H9 (cell line): Measurements from ENCODE around the gene ALCAM. TPM values are rescaled to one million over a fixed set of nuclear protein-coding genes. Genes with fewer than 3 reads are reported as not detected.

Experiments
- DNase-seq: peaks from one replicate; pipeline ENCODE4 v3.0.0-alpha.2; 2017
- H2AFZ ChIP-seq: one replicate; pipeline ENCODE4 v1.6.1; 2013; ENCODE audit warnings: mild to moderate bottlenecking, low read length, control low read depth, moderate library complexity
- H2AK5ac ChIP-seq: 2 replicates; pipeline ENCODE4 v1.6.1; 2013; ENCODE audit warnings: low read length, control low read depth, mixed read lengths; ENCODE audit not compliant: insufficient read length
- H2BK120ac ChIP-seq: one replicate; pipeline ENCODE4 v1.6.1; 2013; ENCODE audit warnings: low read depth, mild to moderate bottlenecking, low read length, control low read depth, inconsistent platforms; ENCODE audit not compliant: poor library complexity, severe bottlenecking
- H2BK12ac ChIP-seq: 2 replicates; pipeline ENCODE4 v1.6.1; 2013; ENCODE audit warnings: low read length, control low read depth, mixed read lengths, low read depth; ENCODE audit not compliant: insufficient read length
- H2BK15ac ChIP-seq: 2 replicates; pipeline ENCODE4 v1.6.1; 2013; ENCODE audit warnings: low read depth, low read length, control low read depth
- H2BK20ac ChIP-seq: one replicate; pipeline ENCODE4 v1.6.1; 2013; ENCODE audit warnings: low read depth, mild to moderate bottlenecking, low read length, control low read depth, inconsistent platforms; ENCODE audit not compliant: poor library complexity, severe bottlenecking
- H2BK5ac ChIP-seq: 2 replicates; pipeline ENCODE4 v1.6.1; 2013; ENCODE audit warnings: low read length, control low read depth, mixed read lengths; ENCODE audit not compliant: insufficient read length
- H3K14ac ChIP-seq: 2 replicates; pipeline ENCODE4 v1.6.1; 2013; ENCODE audit warnings: low read length, control low read depth; ENCODE audit not compliant: insufficient read depth
- H3K18ac ChIP-seq: 2 replicates; pipeline ENCODE4 v1.6.1; 2013; ENCODE audit warnings: low read depth, mild to moderate bottlenecking, mixed read lengths, low read length, control low read depth; ENCODE audit not compliant: insufficient read length
- H3K23ac ChIP-seq: 2 replicates; pipeline ENCODE4 v1.6.1; 2013; ENCODE audit warnings: low read length, control low read depth, mixed read lengths, low read depth; ENCODE audit not compliant: insufficient read length
- H3K23me2 ChIP-seq: 2 replicates; pipeline ENCODE4 v1.6.1; 2013; ENCODE audit warnings: low read depth, mild to moderate bottlenecking, mixed read lengths, low read length, control low read depth; ENCODE audit not compliant: insufficient read length, poor library complexity, severe bottlenecking
- H3K27ac ChIP-seq: 2 replicates; pipeline ENCODE4 v1.5.1; 2013; ENCODE audit warnings: low read length, control low read depth, mixed read lengths, low read depth; ENCODE audit not compliant: insufficient read length
- H3K27me3 ChIP-seq: 2 replicates; pipeline ENCODE4 v1.6.1; 2013; ENCODE audit warnings: low read length, control low read depth, inconsistent platforms; ENCODE audit not compliant: insufficient read depth
- H3K4ac ChIP-seq: 2 replicates; pipeline ENCODE4 v1.6.1; 2013; ENCODE audit warnings: low read depth, mild to moderate bottlenecking, control low read depth, inconsistent platforms, low read length, moderate library complexity
- H3K4me1 ChIP-seq: 2 replicates; pipeline ENCODE4 v1.6.1; 2013; ENCODE audit warnings: low read length, control low read depth, inconsistent platforms; ENCODE audit not compliant: insufficient read depth
- H3K4me2 ChIP-seq: 2 replicates; pipeline ENCODE4 v1.6.1; 2013; ENCODE audit warnings: low read length, control low read depth, mixed read lengths; ENCODE audit not compliant: insufficient read length, insufficient read depth
- H3K56ac ChIP-seq: 2 replicates; pipeline ENCODE4 v1.6.1; 2013; ENCODE audit warnings: low read depth, mild to moderate bottlenecking, mixed read lengths, low read length, control low read depth; ENCODE audit not compliant: insufficient read length
- H3K79me1 ChIP-seq: 2 replicates; pipeline ENCODE4 v1.6.1; 2013; ENCODE audit warnings: low read depth, mild to moderate bottlenecking, moderate library complexity, low read length, control low read depth, inconsistent platforms; ENCODE audit not compliant: insufficient read depth, poor library complexity, severe bottlenecking
- H3K79me2 ChIP-seq: 2 replicates; pipeline ENCODE4 v1.6.1; 2013; ENCODE audit warnings: low read length, control low read depth, inconsistent platforms; ENCODE audit not compliant: insufficient read depth
- H3K9ac ChIP-seq: 2 replicates; pipeline ENCODE4 v1.6.1; 2013; ENCODE audit warnings: low read length, control low read depth, mixed read lengths; ENCODE audit not compliant: insufficient read length; ENCODE audit errors: extremely low read depth
- H3K9me3 ChIP-seq: one replicate; pipeline ENCODE4 v1.6.1; 2013; ENCODE audit warnings: low read depth, low read length, inconsistent platforms; ENCODE audit not compliant: control insufficient read depth
- H3T11ph ChIP-seq: one replicate; pipeline ENCODE4 v1.6.1; 2013; ENCODE audit warnings: mild to moderate bottlenecking, low read length, control low read depth, inconsistent platforms
- H4K20me1 ChIP-seq: one replicate; pipeline ENCODE4 v1.6.1; 2013; ENCODE audit not compliant: control insufficient read depth, insufficient read length, insufficient read depth
- H4K5ac ChIP-seq: 2 replicates; pipeline ENCODE4 v1.6.1; 2013; ENCODE audit warnings: low read depth, mild to moderate bottlenecking, mixed read lengths, low read length, control low read depth; ENCODE audit not compliant: insufficient read length
- H4K8ac ChIP-seq: replicated peaks from 2 replicates; pipeline ENCODE4 v1.6.1; 2013; ENCODE audit warnings: low read length, control low read depth, mixed read lengths, low read depth; ENCODE audit not compliant: insufficient read length
- H4K91ac ChIP-seq: 2 replicates; pipeline ENCODE4 v1.6.1; 2013; ENCODE audit warnings: low read depth, mild to moderate bottlenecking, moderate library complexity, mixed read lengths, low read length, control low read depth; ENCODE audit not compliant: insufficient read length
- H3K27ac Mint-ChIP-seq, 3 experiments: 2 replicates in 2 of 3; 3 replicates in 1 of 3; pipeline ENCODE4 v1.8.0; 2020 to 2021; ENCODE audit warnings: mixed read lengths in 3 of 3, mild to moderate bottlenecking in 1 of 3, moderate library complexity in 1 of 3
- H3K27me3 Mint-ChIP-seq: 2 replicates; pipeline ENCODE4 v1.8.0; 2021; ENCODE audit warnings: low read depth, mild to moderate bottlenecking, moderate library complexity, mixed read lengths
- H3K36me3 Mint-ChIP-seq, 3 experiments: 2 replicates in 2 of 3; 3 replicates in 1 of 3; pipeline ENCODE4 v1.8.0; 2020 to 2021; ENCODE audit warnings: low read depth in 3 of 3, mixed read lengths in 3 of 3; ENCODE audit not compliant: insufficient read depth in 1 of 3
- H3K4me1 Mint-ChIP-seq, 2 experiments: 2 replicates each; pipeline ENCODE4 v1.8.0; 2020; ENCODE audit warnings: mixed read lengths in 2 of 2
- H3K4me3 Mint-ChIP-seq, 2 experiments: 2 replicates in 1 of 2; 3 replicates in 1 of 2; pipeline ENCODE4 v1.8.0; 2020 to 2021; ENCODE audit warnings: mild to moderate bottlenecking in 2 of 2, mixed read lengths in 2 of 2, moderate library complexity in 1 of 2
- H3K9me3 Mint-ChIP-seq, 2 experiments: 2 replicates in 1 of 2; 3 replicates in 1 of 2; pipeline ENCODE4 v1.8.0; 2020; ENCODE audit warnings: mild to moderate bottlenecking in 2 of 2, mixed read lengths in 2 of 2, moderate library complexity in 1 of 2
- CTCF ChIP-seq: fragments of 200-600 bp; sonication (generic); conservative IDR thresholded peaks from 3 replicates; pipeline ENCODE4 v1.8.0; 2021; ENCODE audit warnings: antibody characterized with exemption, mild to moderate bottlenecking
- WGBS: extraction: QIAGEN DNeasy Blood & Tissue Kit; methylation state at CpG from one replicate; pipeline ENCODE4 v1.1.7; 2013; ENCODE audit warnings: missing lambda C conversion rate, low lambda C conversion rate, mixed read lengths; ENCODE audit not compliant: insufficient read length; ENCODE audit errors: extremely low coverage; 5-methylcytosine and 5-hydroxymethylcytosine counted together
- total RNA-seq: library from RNA; stranded (reverse); gene quantifications from 2 replicates; pipeline ENCODE4 v1.2.1, GENCODE V29; 2021

The ALCAM gene
- total RNA-seq, 1 experiment from 2014 or later: 43.7 TPM

GRCh38 chr3:105362021-105362665, 4.6 kb upstream of the ALCAM start:
- Histone ChIP-seq H2BK15ac (no peak overlapping the region), H3K4me2 (no peak overlapping the region), H4K5ac (no peak overlapping the region), H3K4me1 (no peaks in the 10 kb centered on the region), H3K79me1 (no peaks in the 10 kb centered on the region), H3T11ph (no peak overlapping the region), H2AK5ac (no peak overlapping the region), H3K23me2 (peaks cover 13% of the 10 kb centered on the region), H4K8ac (no peak overlapping the region), H3K23ac (no peak overlapping the region), H3K27ac (no peak overlapping the region), H3K79me2 (no peaks in the 10 kb centered on the region), H3K27me3 (no peaks in the 10 kb centered on the region), H4K91ac (no peak overlapping the region), H2BK120ac (no peak overlapping the region), H3K14ac (no peak overlapping the region), H2BK20ac (no peak overlapping the region), H3K9me3 (no peaks in the 10 kb centered on the region), H2BK5ac (no peak overlapping the region), H4K20me1 (no peaks in the 10 kb centered on the region), H2BK12ac (no peak overlapping the region), H3K9ac (no peak overlapping the region), H3K18ac (no peak overlapping the region), H2AFZ (no peak overlapping the region), H3K56ac (no peak overlapping the region), H3K4ac (no peak overlapping the region)
- Mint-ChIP-seq H3K27ac (no peak overlapping the region), H3K27me3 (peaks cover 3% of the 10 kb centered on the region), H3K4me1 (peaks cover 15 to 27% of the 10 kb centered on the region in 2 experiments), H3K4me3 (no peak overlapping the region), H3K36me3 (peaks cover 0 to 1% (median 0%) of the 10 kb centered on the region in 3 experiments; a peak in 1 of 7 replicates), H3K9me3 (no peaks in the 10 kb centered on the region)
- TF ChIP-seq CTCF: no peak
- no peak for DNase-seq
- WGBS: no CpG with 5 or more reads among the region's 1 CpG
